Bone marrow (tissue), 2 donors: Measurements from ENCODE around the gene RAET1G.
"Not testable (repeated sequence)": the region's sequence is repeated elsewhere in the genome, so short reads cannot be mapped to it uniquely, and the experiment has no call there.

Source experiments
- DNase-seq, 2 donors: peaks; one replicate each; lab custom pipeline; 2025; lab: John Stamatoyannopoulos, UW

The RAET1G gene

DNA sequence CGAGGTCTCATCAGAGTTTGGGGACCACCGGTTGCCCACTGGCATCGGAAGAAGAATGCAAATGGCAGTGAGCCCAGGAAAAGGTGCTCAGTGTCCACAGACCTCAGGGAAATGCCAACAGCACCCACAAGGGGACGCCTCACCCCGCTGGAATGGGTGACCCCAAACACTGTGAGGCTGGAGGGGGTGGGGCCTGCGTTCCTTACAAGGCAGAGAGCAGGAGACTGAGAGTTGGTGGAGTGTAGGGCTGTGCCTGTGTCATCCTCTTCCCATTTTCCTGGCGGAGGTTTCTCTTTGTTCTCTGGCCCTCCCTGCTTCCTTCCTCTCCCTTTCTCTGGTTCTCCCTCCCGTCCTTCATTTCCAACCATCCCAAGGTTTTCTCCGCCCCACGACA lies 31.0 kb upstream of the RAET1G start:
- not testable (repeated sequence) for DNase-seq

DNA sequence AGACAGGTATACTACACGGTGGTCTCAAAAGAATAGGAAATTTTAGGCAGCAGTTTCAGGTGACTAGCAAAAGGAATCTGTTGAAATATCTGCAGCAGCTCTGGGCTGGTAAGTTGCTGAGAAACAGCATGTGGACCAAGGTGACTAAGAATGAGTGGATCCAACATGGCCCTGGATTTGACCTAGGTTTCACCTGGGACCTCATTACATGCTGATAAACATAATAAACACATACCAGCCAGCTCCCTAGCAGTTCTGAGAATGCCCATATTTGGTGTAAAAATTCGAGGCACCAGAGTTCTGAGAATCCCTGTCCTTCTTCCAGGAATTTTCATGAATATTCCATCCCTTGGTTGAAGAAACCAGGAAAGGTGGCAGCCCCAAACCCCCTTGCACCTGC lies 30.5 kb upstream of the RAET1G start:
- DNase-seq: not testable (repeated sequence)

DNA sequence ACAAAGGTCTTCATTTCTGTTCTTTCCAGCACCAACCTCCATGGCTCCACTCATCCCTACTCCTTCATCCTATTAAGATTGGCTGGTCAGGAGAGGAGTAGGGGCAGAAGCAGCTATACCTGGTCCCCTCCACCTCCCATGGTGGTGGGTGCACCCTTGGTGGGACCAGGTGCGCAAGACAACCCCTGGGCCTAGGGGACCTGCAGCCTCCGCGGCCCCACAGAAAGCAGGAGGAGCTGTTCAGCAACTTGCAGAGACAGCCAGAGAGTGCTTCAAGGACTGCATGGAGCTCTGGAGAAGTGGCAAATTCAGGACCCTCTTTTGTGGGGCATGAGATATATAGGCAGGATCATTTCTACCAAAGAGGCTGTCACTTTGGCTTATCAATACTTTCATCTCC lies 28.7 kb upstream of the RAET1G start:
- no peak for DNase-seq

DNA sequence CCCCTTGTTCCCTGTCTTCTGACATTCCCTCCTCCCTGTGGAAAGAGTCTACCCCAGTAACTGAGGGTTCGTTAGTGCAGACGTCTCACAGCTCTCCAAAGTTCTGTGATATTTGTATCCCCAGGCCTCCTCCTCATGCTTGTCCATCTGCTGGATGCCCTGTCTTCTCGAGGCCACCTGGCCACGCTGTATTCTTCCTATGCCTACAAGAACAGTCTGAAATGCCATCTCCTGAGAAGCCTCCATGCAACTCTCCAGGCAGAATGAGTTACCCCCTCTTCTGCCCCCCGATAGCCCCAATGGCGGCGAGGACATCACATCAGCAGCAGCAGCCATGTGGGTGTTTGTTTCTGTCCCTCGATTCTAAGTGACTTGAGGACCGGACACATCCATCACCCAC lies 28.2 kb upstream of the RAET1G start:
- DNase-seq: no peak

- DNase-seq: no peak
Measured at GRCh38 chr6:149950423-149950822, 27.5 kb upstream of the RAET1G start.

DNA sequence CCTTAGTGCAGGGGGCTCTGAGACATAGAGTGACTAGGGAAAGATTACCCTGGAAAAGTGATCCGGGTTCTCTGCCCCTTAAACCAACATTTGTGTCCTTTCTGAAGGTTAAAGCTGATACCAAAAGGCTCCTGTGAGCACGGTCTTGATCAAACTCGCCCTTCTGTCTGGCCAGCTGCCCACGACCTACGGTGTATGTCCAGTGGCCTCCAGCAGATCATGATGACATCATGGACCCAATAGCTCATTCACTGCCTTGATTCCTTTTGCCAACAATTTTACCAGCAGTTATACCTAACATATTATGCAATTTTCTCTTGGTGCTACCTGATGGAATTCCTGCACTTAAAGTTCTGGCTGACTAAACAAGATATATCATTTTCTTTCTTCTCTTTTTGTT lies 25.7 kb upstream of the RAET1G start:
- no peak for DNase-seq

DNA sequence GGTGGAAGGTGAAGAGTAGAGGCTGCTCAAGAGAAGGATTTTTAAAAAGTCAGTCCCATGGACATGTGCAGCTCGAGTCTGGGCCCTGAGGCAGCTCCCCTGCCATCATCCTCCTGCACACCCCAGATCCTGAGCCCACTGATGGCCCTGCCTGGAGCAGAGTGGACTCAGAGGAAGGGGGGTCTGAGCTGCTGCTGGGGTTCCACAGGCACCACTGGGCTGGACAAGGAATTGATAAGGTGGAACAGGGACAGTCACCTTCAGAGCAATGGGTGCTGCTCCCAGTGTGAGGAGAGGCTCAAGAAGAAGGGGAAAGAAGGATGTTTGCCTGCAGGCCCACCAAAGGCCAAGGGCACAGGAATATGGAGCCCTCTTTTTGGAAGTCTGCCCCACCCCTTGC lies 25.1 kb upstream of the RAET1G start:
- DNase-seq: no peak

GRCh38 chr6:149947533-149947932 lies 24.6 kb upstream of the RAET1G start:
- not testable (repeated sequence) for DNase-seq

DNA sequence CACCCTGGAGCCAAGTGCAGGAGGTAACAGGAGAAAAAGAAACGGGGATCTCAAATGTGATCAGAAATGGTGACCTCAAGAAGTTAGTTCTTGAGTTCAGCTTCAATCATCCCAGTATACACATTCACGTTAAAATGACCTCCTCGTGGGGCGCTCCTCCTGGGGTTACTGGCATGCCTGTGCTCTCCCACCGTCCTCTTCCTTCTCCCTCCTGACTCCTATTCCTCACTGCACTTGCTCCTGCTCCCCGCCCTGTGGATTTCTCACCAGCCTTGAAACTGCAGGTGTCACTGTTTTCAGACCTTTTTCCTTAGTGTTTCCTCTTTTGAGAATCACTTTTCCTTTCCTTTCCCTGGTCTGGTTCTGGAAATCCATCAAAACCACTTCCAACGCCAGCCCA lies 23.7 kb upstream of the RAET1G start:
- DNase-seq: not testable (repeated sequence)

DNA sequence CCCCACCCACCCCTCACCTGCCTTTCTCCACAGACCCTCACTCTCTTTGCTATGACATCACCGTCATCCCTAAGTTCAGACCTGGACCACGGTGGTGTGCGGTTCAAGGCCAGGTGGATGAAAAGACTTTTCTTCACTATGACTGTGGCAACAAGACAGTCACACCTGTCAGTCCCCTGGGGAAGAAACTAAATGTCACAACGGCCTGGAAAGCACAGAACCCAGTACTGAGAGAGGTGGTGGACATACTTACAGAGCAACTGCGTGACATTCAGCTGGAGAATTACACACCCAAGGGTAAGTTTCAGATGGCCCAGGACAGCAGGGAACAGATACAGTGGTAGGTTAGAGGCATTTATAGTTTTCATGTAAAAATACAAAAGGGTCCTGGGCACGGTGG lies 22.4 kb upstream of the RAET1G start:
- not testable (repeated sequence) for DNase-seq

DNA sequence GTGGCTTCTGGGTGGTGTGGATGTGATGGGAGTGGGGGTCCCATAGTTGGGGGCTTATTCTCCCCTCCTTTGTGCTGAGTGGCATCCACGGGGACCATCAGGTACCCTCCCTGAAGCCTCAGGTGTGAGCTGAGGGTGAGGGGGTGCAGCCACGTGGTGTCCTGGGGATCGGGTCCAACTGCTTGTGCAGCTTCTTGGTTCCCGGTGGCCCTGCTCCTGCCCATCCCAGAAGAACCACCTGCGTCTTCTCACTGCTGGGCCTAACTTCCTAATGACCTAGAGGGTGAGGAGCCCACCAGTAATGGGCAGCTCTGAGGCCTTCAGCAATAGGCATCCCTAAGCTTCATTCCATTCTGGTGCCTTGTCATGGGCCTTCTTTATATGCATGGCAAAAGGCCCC lies 20.4 kb upstream of the RAET1G start:
- DNase-seq: not testable (repeated sequence)

DNA sequence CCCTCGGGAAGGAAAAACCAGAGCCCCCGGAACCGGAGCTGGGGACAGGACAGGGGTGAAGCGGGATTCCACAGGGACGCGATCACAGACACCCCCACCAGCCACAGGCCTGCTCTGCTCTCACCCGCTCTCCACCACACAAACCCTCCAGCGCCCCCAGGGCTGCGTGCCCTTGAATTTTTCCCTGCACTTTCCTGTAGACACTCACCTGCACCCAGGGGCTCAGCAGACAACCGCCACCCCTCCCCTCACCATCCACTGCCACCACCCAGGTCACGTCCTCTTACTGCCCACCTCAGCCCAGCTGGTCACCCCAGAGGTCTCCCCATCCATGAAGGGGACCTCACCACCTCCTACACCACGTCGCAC lies 19.5 kb upstream of the RAET1G start:
- no peak for DNase-seq

GRCh38 chr6:149941583-149942460 lies 18.9 kb upstream of the RAET1G start, which contains the start of gene ULBP2:
Gene ULBP2 (plus strand): TSS chr6:149942014. CDS start chr6:149942073, 59 bp downstream.
- DNase-seq: peak; percentile 62 to 82

GRCh38 chr6:149940672-149940982 lies 17.7 kb upstream of the RAET1G start:
- DNase-seq: no peak

DNA sequence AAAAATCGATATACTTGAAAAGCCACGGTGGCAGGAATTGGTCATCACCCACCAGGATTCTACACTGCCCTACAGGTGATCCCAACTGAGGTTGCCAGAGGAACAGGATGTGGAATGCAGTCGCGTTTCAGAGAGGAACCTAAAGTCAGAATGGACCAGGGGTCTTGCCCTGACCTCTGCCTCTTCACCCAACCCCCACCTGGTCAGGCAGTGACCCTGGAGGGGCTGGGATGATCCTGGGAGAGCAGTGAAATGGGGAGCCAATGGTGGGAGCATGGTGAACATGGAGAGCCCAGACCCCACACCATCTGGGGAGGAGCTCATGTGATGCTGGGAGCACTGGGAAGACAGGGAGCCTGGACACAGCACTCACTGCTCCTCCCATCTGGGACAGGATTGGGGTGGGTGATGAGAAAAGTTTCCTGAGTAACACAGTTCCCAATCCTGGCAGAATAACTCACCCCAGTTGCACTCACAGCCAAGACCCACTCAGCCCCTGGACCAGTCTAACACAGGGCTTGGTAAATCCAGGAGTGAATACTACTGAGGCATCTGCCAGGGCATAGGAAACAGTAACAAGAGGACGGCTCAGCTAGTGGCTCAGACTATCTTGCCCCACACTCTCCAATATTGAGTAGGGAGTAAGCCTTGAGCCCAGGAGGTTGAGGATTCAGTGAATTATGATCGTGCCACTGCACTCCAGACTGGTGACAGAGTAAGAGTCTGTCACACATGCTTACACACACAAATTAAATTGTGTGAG lies 17.2 kb upstream of the RAET1G start:
- DNase-seq: no peak

GRCh38 chr6:149939356-149939648 lies 16.4 kb upstream of the RAET1G start:
- DNase-seq: no peak

DNA sequence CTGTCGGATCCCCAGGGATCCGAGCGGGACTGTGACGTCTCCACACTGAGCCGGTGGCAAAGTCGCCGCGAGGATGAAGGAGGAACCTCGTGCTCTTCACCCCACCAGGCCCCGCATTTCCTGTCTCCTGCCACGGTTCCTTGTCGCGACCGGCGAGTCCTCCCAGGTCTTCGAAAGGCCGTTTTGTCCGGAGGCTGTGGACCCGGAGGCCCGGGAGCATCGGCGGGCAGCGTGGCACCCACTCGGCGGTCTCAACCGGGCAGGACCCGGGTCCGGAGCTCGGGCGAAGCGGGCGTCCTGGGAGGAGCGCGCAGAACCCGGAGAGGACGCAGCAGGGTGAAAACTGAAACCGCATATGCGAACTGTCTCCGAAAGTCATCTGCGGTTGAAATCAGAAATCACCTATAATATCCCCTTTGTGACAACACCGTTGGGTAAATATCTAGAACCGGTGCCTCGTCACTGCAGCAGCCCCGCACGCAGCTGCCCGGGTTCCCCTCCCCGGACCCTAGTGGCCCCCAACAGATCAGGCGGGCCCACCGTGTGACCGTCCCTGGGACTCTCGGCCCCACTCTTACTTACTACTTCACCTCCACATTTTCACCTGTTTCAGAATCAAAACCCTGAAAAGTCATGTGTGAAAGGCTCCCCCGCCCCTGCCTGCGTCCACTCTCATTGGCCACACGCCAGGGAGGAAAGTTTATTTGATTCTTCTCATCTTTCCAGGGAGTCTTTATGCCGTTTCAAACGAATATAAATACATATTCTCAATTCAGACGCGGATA lies 15.8 kb upstream of the RAET1G start:
- DNase-seq: no peak

DNA sequence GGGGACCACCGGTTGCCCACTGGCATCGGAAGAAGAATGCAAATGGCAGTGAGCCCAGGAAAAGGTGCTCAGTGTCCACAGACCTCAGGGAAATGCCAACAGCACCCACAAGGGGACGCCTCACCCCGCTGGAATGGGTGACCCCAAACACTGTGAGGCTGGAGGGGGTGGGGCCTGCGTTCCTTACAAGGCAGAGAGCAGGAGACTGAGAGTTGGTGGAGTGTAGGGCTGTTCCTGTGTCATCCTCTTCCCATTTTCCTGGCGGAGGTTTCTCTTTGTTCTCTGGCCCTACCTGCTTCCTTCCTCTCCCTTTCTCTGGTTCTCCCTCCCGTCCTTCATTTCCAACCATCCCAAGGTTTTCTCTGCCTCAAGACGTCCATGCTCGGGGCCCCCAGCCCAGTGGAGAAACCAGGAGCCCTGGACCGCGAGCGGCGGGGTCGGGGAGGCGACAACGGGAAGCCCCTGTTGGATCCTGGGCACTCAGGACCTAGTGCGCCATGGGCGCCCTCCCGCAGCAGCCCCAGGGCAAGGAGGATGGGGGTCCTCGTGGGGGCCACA lies 15.2 kb upstream of the RAET1G start:
- DNase-seq: not testable (repeated sequence)

DNA sequence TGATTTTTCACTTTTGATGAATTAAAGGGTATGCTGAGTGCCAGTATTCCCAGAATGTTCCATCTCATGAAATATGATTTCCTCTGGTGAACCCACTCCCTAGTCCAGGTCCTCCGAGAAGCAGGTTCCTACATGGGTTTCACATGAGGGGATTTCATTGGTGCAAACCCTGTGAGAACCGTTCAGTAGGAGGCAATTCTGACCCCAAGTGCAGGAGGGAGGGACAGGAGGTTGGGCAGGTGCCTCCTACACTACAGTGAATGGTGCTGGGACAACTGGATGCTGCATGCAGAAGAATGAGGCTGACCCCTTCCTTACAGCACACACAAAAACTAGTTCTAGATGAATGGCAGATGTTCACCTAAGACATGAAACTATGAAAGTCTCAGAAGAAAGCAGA lies 13.8 kb upstream of the RAET1G start:
- no peak for DNase-seq

- DNase-seq: no peak
Measured at GRCh38 chr6:149935668-149936067, 12.7 kb upstream of the RAET1G start.

GRCh38 chr6:149935246-149935645 lies 12.3 kb upstream of the RAET1G start:
- DNase-seq: no peak
